ENCODE measurements around the gene FUOM. TPM values are rescaled to one million over a fixed set of nuclear protein-coding genes. Genes with fewer than 3 reads are reported as not detected.

FUOM gene
- 10 to 100 TPM; 17.1 to 23.7 TPM for total RNA-seq
- polyA plus RNA-seq, result 10 to 100 TPM; 17.4 to 21.4 (median 18.2) TPM
- 4.3 to 22.8 (median 11.8) reads per million in 6 experiments for total RNA-seq

DNA sequence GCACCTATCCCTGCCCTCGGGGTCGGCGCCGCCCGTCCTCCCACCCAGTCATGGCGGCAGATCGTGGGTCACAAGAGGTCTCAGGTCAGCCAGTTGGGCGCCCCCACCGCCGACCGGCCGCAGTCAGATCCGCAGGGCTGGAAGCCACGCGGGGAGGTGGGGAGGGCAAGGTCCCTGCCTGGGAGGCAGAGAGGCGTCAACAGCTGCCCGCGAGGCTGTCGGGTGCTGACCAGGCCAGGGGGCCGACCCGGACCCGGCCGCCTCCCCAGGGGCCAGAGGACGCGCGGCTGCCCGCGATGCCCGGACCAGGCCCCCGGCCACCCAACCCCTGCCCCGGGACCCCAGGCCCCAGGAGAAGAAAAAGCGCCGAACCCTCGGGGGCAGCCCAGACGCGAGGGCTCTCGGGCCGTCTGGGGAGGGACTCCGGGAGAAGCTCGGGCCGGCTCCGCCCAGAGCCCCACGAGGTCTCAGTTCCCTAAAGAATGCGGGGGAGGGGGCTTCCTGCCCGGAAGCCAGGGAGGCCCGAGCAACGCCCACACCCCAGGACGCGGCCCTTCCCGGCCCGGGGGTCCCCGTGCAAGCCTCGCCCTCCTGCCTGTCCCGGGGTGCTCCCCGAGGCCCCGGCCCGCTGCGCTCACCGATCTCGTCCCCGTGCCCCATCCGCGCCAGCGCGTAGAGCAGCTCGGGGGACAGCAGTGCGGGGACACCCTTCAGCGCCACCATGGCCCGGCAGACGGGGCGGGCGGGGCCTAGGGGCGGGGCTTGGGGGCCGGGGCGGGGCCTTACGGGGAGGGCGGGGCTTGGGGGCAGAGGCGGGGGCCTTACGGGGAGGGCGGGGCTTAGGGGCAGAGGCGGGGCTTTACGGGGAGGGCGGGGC is at the start of gene FUOM:
TSS of gene FUOM (minus strand) at position 735 of the 877 bp plus-strand sequence. CDS start at position 723, 12 bp downstream.
- H3K9me3 Mint-ChIP-seq, result no peaks in the 10 kb centered on the region
- H3K27me3 Mint-ChIP-seq, result no peaks in the 10 kb centered on the region
- ATAC-seq (peak; percentile 88 to 91), DNase-seq (peak; percentile 62 to 85 (median 74))
- peaks cover 0 to 9% (median 0%) of the 10 kb centered on the region in 3 donors for H3K36me3 Mint-ChIP-seq
- peak within 1 kb of the TSS in 7 of 10 donors; percentile 24 to 81 (median 62) for H3K27ac Mint-ChIP-seq
- H3K4me3 Mint-ChIP-seq, result peak within 1 kb of the TSS; percentile 62 to 87 (median 74)
- peaks cover 3 to 16% (median 8%) of the 10 kb centered on the region in 4 donors for H3K4me1 Mint-ChIP-seq
- POLR2A ChIA-PET, result interaction anchor here (1.9 to 2.1 kb wide), 2 partner anchors 21 to 32 kb away, joined by 7 to 11 read pairs; no protein-coding TSS in a partner anchor

DNA sequence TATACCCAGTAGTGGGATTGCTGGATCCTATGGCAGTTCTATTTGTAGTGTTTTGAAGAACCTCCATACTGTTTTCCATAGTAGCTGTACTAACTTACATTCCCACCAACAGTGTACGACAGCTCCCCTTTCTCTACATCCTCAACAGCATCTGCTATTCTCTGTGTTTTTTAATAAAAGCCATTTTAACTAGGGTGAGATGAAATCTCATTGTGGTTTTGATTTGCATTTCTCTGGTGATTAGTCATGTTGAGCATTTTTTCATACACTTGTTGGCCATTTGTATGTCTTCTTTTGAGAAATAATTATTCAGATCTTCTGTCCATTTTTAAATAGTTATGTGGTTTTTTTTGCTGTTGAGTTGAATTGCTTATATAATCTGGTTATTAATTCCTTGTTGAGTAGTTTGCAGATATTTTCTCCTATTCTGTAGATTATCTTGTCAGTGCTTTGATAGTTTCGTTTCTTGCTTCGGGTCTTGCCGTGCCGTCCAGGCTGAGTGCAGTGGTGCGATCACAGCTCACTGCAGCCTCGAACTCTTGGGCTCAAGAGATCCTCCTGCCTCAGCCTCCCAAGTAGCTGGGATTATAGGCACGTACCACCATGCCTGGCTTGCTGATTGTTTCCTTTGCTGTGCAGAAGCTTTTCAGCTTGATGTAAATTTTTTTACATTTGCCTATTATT is 48.2 kb upstream of the FUOM start:
- ATAC-seq (no peak), DNase-seq (no peak)
- peaks cover 0 to 12% (median 7%) of the 10 kb centered on the region in 9 donors for H3K9me3 Mint-ChIP-seq
- peak overlapping the region in 5 of 10 donors; percentile 23 to 76 (median 38) for H3K27ac Mint-ChIP-seq
- peaks cover 33 to 91% (median 51%) of the 10 kb centered on the region in 3 donors for H3K36me3 Mint-ChIP-seq
- H3K27me3 Mint-ChIP-seq, result no peaks in the 10 kb centered on the region
- H3K4me3 Mint-ChIP-seq, result no peak overlapping the region
- POLR2A ChIA-PET, result no interaction called here
- H3K4me1 Mint-ChIP-seq, result peaks cover 40 to 52% (median 49%) of the 10 kb centered on the region in 4 donors

GRCh38 chr10:133405272-133405671 is 47.5 kb upstream of the FUOM start:
- Mint-ChIP-seq H3K27me3 (no peaks in the 10 kb centered on the region), H3K36me3 (peaks cover 27 to 90% (median 44%) of the 10 kb centered on the region in 3 donors), H3K4me1 (peaks cover 44 to 56% (median 54%) of the 10 kb centered on the region in 4 donors), H3K27ac (peak overlapping the region in 6 of 10 donors; percentile 0 to 72 (median 17)), H3K4me3 (no peak overlapping the region), H3K9me3 (peaks cover 0 to 6% (median 1%) of the 10 kb centered on the region in 9 donors)
- ATAC-seq (no peak), DNase-seq (no peak)
- POLR2A ChIA-PET, result no interaction called here

- peaks cover 15 to 90% (median 31%) of the 10 kb centered on the region in 3 donors for H3K36me3 Mint-ChIP-seq
- peaks cover 35 to 47% (median 45%) of the 10 kb centered on the region in 4 donors for H3K4me1 Mint-ChIP-seq
- peaks cover 0 to 6% (median 0%) of the 10 kb centered on the region in 9 donors for H3K9me3 Mint-ChIP-seq
- POLR2A ChIA-PET, result no interaction called here
- no peaks in the 10 kb centered on the region for H3K27me3 Mint-ChIP-seq
- ATAC-seq (no peak), DNase-seq (no peak)
- H3K4me3 Mint-ChIP-seq, result no peak overlapping the region
- peak overlapping the region in 1 of 10 donors; percentile 58 for H3K27ac Mint-ChIP-seq
These were observed 46.0 kb upstream of the FUOM start for GRCh38 chr10:133403784-133404183.

DNA sequence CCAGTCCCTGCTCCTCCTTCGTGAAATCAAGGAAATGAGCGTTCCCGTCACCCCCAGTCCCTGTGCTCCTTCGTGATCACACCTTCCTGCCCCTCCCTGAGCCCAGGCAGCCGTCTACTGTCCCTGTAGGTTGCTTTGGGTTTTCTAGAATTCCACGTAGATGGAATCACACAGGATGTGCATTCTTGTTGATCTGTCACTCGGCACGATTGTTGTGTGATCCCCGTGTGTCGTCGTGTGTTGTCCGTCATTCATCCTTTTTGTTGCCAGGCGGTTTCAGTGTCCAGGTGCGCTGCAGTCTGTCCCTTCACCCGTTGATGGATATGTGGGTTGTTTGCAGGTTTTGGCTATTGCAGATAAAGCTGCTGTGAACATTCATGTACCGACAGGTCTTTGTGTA is 45.5 kb upstream of the FUOM start:
- ATAC-seq (no peak), DNase-seq (no peak)
- Mint-ChIP-seq H3K4me1 (peaks cover 35 to 46% (median 40%) of the 10 kb centered on the region in 4 donors), H3K27ac (peak overlapping the region in 2 of 10 donors; percentile 35 to 58), H3K9me3 (peaks cover 0 to 3% (median 0%) of the 10 kb centered on the region in 9 donors), H3K27me3 (no peaks in the 10 kb centered on the region), H3K4me3 (no peak overlapping the region), H3K36me3 (peaks cover 10 to 90% (median 27%) of the 10 kb centered on the region in 3 donors)
- POLR2A ChIA-PET, result no interaction called here

DNA sequence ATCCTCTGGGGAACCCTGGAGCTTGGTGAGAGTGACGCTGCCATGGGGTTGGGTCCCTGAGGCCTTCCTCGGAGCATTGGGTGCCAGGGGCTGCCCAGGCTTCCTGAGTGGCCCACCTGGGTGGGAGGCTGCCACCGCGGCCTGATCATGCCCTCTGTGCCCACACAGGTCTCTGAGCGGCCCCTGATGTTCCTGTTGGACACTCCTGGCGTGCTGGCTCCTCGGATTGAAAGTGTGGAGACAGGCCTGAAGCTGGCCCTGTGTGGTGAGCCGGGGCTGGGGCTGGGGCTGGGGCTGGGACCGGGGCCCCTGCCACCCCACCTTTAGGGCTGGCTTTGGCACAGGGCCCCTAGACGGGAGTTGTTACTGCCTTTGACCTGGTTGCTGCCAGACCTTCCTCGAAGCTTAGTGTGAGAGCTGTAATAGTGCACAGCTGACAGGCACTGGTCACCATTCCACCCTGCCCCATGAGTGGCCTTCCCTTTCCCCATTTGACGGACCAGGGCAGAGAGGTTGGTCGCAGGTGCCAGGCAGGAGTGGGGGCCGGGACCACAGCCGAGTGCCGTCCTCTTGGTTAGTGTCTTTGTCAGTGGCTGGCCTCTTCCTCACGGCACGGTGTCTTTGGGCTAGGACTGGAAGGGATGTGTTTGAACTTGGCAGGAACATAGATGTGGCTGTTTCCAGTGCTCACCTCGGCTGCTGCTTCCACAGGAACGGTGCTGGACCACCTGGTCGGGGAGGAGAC is 44.3 kb upstream of the FUOM start:
- ATAC-seq, result no peak
- DNase-seq, result no peak
- Mint-ChIP-seq H3K27me3 (no peaks in the 10 kb centered on the region), H3K4me1 (peaks cover 30 to 45% (median 39%) of the 10 kb centered on the region in 4 donors), H3K36me3 (peaks cover 4 to 90% (median 18%) of the 10 kb centered on the region in 3 donors), H3K27ac (peak overlapping the region in 2 of 10 donors; percentile 55 to 58), H3K4me3 (no peak overlapping the region), H3K9me3 (no peaks in the 10 kb centered on the region)
- POLR2A ChIA-PET, result no interaction called here

GRCh38 chr10:133401500-133401899 is 43.7 kb upstream of the FUOM start:
- Mint-ChIP-seq H3K27ac (peak overlapping the region in 3 of 10 donors; percentile 26 to 59 (median 36)), H3K36me3 (peaks cover 4 to 90% (median 14%) of the 10 kb centered on the region in 3 donors), H3K9me3 (no peaks in the 10 kb centered on the region), H3K27me3 (no peaks in the 10 kb centered on the region), H3K4me3 (peak overlapping the region in 1 of 10 donors; percentile 54), H3K4me1 (peaks cover 30 to 43% (median 35%) of the 10 kb centered on the region in 4 donors)
- ATAC-seq, result no peak
- no peak for DNase-seq
- POLR2A ChIA-PET, result no interaction called here

DNA sequence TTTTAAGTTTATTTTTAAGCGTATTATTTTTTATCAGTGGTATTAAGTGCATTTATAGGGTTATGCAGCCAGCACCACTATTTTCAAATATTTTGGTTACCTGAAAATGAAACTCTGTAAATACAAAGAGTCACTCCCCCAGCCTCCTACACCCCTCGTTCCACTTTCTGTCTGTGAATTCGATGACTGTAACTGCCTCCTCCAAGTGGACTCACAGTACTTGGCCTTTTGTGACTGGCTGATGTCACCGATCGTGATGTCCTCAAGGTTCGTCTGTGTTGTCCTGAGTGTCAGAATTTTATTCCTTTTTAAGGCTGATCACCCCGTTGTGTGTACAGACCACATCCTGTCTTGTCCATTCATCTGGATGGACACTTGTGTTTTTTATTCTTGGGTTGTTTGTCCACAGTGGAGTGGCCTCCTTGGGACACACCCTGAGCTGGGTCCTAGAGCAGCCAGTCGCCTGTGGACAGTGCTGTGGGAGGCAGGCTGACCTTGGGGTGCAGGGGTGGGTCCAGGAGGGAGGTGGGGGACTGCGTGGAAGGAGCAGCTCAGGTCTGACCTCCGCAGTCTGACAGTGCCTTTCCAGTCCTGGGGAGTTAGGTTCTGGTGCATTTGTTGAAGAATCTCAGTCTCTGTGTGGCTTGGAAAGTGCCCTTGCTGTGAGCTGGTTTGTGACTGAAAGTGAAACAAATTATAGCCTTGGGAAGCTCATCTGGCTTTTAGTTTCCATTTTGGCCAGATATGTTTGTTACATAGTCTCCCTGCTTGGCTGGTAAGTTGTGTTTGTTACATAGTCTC is 43.0 kb upstream of the FUOM start:
- POLR2A ChIA-PET, result no interaction called here
- peaks cover 28 to 44% (median 33%) of the 10 kb centered on the region in 4 donors for H3K4me1 Mint-ChIP-seq

DNA sequence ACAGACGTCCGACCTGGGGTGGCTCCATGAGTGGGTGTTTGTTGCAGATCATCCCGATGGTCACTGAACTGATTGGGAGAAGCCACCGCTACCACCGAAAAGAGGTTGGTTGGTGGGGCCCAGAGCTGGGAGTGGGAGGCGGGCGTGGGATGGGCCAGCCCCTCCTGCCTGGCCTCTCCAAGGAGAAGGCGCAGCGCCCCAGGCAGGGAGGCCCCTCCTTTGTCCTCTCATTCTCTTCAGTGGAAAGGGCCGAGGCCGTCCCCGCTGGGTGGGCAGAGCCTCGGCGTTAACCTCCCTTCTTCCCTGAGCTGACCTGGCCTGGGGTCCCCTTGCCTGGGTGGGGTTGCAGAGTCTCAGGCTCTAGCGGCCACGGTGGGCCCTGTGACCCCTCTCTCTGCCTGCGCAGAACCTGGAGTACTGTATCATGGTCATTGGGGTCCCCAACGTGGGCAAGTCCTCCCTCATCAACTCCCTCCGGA is 41.3 kb upstream of the FUOM start:
- Mint-ChIP-seq H3K4me1 (peaks cover 27 to 43% (median 33%) of the 10 kb centered on the region in 4 donors), H3K4me3 (no peak overlapping the region), H3K27me3 (no peaks in the 10 kb centered on the region), H3K27ac (no peak overlapping the region), H3K36me3 (peaks cover 0 to 74% (median 10%) of the 10 kb centered on the region in 3 donors), H3K9me3 (no peaks in the 10 kb centered on the region)
- ATAC-seq (no peak), DNase-seq (no peak)
- POLR2A ChIA-PET, result no interaction called here

More for the DNA sequence above, 43.0 kb upstream of the FUOM start:
- no peak for ATAC-seq
- no peaks in the 10 kb centered on the region for H3K9me3 Mint-ChIP-seq
- peak overlapping the region in 3 of 10 donors; percentile 33 to 59 (median 36) for H3K27ac Mint-ChIP-seq
- no peak for DNase-seq
- peak overlapping the region in 1 of 10 donors; percentile 54 for H3K4me3 Mint-ChIP-seq
- H3K27me3 Mint-ChIP-seq, result no peaks in the 10 kb centered on the region
- H3K36me3 Mint-ChIP-seq, result peaks cover 4 to 88% (median 14%) of the 10 kb centered on the region in 3 donors

DNA sequence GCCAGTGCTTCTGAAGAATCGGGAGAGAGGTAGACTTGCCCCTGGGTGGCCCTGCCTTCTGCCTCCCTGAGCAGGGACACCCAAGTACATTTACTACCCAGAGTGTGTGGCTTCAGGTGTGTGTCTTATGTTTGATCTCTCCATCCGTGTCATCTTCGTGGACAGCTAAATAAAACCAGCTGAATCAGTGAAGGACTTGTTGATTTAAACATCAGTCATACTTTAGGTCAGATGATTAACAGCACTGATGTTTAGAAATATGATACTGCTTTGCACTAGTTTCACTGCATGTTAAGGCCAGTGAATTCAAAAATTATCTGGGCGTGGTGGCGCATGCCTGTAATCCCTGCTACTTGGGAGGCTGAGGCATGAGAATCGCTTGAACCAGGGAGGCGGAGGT is 40.1 kb upstream of the FUOM start:
- Mint-ChIP-seq H3K27me3 (no peaks in the 10 kb centered on the region), H3K9me3 (no peaks in the 10 kb centered on the region), H3K4me1 (peaks cover 23 to 47% (median 35%) of the 10 kb centered on the region in 4 donors), H3K27ac (peak overlapping the region in 1 of 10 donors; percentile 13), H3K36me3 (peaks cover 0 to 64% (median 5%) of the 10 kb centered on the region in 3 donors), H3K4me3 (no peak overlapping the region)
- DNase-seq (no peak), ATAC-seq (no peak)
- POLR2A ChIA-PET, result no interaction called here

- Mint-ChIP-seq H3K9me3 (no peaks in the 10 kb centered on the region), H3K36me3 (peaks cover 0 to 50% (median 0%) of the 10 kb centered on the region in 3 donors), H3K4me3 (peak overlapping the region in 4 of 10 donors; percentile 37 to 94 (median 92)), H3K27ac (peak overlapping the region in 2 of 10 donors; percentile 4 to 41), H3K4me1 (peaks cover 19 to 54% (median 35%) of the 10 kb centered on the region in 4 donors), H3K27me3 (no peaks in the 10 kb centered on the region)
- POLR2A ChIA-PET, result no interaction called here
- no peak for DNase-seq
- no peak for ATAC-seq
These were observed 38.3 kb upstream of the FUOM start for GRCh38 chr10:133396035-133396624.
